OCI-LY7 (cell line): ENCODE data around the gene ALDH1L2. TPM values are rescaled to one million over a fixed set of nuclear protein-coding genes. Genes with fewer than 3 reads are reported as not detected.
A peak's percentile ranks its signal among the peaks of the same experiment; 100 is the strongest.

Experiments used
- BruUV-seq: library from RNA; stranded (reverse); fragments of 400-500 nt; replicated peaks from 2 replicates; lab custom pipeline; 2021; lab: Mats Ljungman, UMichigan
- CTCF ChIA-PET: fragments of 300-600 bp; sonication (Branson Sonifier 250); formaldehyde crosslinking; loops from one replicate; lab custom pipeline; 2022; ENCODE audit warnings: antibody characterized with exemption; ENCODE audit not compliant: unreplicated experiment; lab: Charles Lee
- POLR2A ChIA-PET: fragments of 300-600 bp; sonication (Branson Sonifier 250); formaldehyde crosslinking; loops from one replicate; lab custom pipeline; 2022; ENCODE audit warnings: antibody characterized with exemption; lab: Charles Lee
- DNase-seq: peaks from one replicate; pipeline ENCODE4 v3.0.0-alpha.2; 2015; ENCODE audit warnings: low spot score
- H2AFZ ChIP-seq: fragments of 200-600 bp; sonication (generic), shearing (Covaris generic); 2 replicates; pipeline ENCODE4 v1.6.1; 2014; ENCODE audit warnings: mild to moderate bottlenecking, antibody characterized with exemption, low read length, moderate library complexity
- H3K27ac ChIP-seq: fragments of 200-600 bp; sonication (generic); 2 replicates; pipeline ENCODE4 v1.5.1; 2014; ENCODE audit warnings: mixed run types, low read depth, mild to moderate bottlenecking, moderate library complexity, low read length, inconsistent platforms; ENCODE audit not compliant: poor library complexity, severe bottlenecking
- H3K36me3 ChIP-seq: fragments of 200-600 bp; sonication (generic); 2 replicates; pipeline ENCODE4 v1.6.1; 2014; ENCODE audit warnings: mild to moderate bottlenecking, antibody characterized with exemption, low read length, moderate library complexity, mixed read lengths; ENCODE audit not compliant: insufficient read depth
- H3K4me1 ChIP-seq: fragments of 200-600 bp; sonication (generic); 2 replicates; pipeline ENCODE4 v1.5.1; 2014; ENCODE audit warnings: mild to moderate bottlenecking, low read length; ENCODE audit not compliant: insufficient read depth, poor library complexity, severe bottlenecking
- H3K4me2 ChIP-seq: fragments of 200-600 bp; sonication (generic); 2 replicates; pipeline ENCODE4 v1.6.1; 2014; ENCODE audit warnings: mild to moderate bottlenecking, low read length
- H3K4me3 ChIP-seq: fragments of 200-600 bp; sonication (generic); 2 replicates; pipeline ENCODE4 v1.5.1; 2014; ENCODE audit warnings: mild to moderate bottlenecking, low read depth, low read length; ENCODE audit not compliant: poor library complexity, severe bottlenecking
- H3K79me2 ChIP-seq: fragments of 200-600 bp; sonication (generic); 2 replicates; pipeline ENCODE4 v1.6.1; 2016; ENCODE audit warnings: low read depth, mild to moderate bottlenecking, low read length, moderate library complexity, mixed read lengths; ENCODE audit not compliant: insufficient read depth
- H3K9me2 ChIP-seq: fragments of 200-600 bp; sonication (generic); 2 replicates; pipeline ENCODE4 v1.6.1; 2016; ENCODE audit warnings: mild to moderate bottlenecking, low read length, mixed read lengths; ENCODE audit not compliant: insufficient read depth
- H3K9me3 ChIP-seq: fragments of 200-600 bp; sonication (generic); 2 replicates; pipeline ENCODE4 v1.6.1; 2014; ENCODE audit warnings: mild to moderate bottlenecking, mixed run types, low read length, mixed read lengths
- H4K20me1 ChIP-seq: fragments of 200-600 bp; sonication (generic); 2 replicates; pipeline ENCODE4 v1.6.1; 2014; ENCODE audit warnings: mild to moderate bottlenecking, antibody characterized with exemption, low read length, moderate library complexity, mixed read lengths; ENCODE audit not compliant: insufficient read depth
- EZH2phosphoT487 ChIP-seq: fragments of 200-600 bp; sonication (generic); IDR thresholded peaks from 2 replicates; pipeline ENCODE4 v1.6.1; 2018; ENCODE audit warnings: low read depth, borderline replicate concordance, mild to moderate bottlenecking, mixed run types, antibody characterized with exemption, low read length, moderate library complexity, mixed read lengths
- intact Hi-C: fragments of 100-400 bp; cut with micrococcal nuclease; formaldehyde crosslinking; loops from one replicate; pipeline ENCODE4 v1.10.0; 2022; ENCODE audit not compliant: unreplicated experiment
- total RNA-seq, 2 experiments: library from RNA; depleted of rRNA in 1 of 2; stranded (reverse); fragments of >200 nt in 1 of 2; shearing (Covaris generic) in 1 of 2; gene quantifications; 2 replicates each; pipeline ENCODE4 v1.2.3, GENCODE V29; 2014 to 2022
- TF ChIP-seq, protein P1 (sequence below): fragments of 200-600 bp; sonication (generic); conservative IDR thresholded peaks from 2 replicates; pipeline ENCODE4 v1.5.1; 2014; ENCODE audit warnings: mild to moderate bottlenecking, antibody characterized with exemption, low read length, moderate library complexity, mixed read lengths

Gene ALDH1L2
- total RNA-seq, 2 experiments from 2014 or later, result 0.25 TPM; not detected in 1

- H3K27ac ChIP-seq, result no peak overlapping the region
- H2AFZ ChIP-seq, result no peak overlapping the region
- no peaks in the 10 kb centered on the region for H3K9me2 ChIP-seq
- no peaks in the 10 kb centered on the region for H3K79me2 ChIP-seq
- no peak overlapping the region for H3K4me3 ChIP-seq
- intact Hi-C loops, result no loop called here
- no peaks in the 10 kb centered on the region for H3K4me1 ChIP-seq
- no peaks in the 10 kb centered on the region for H3K36me3 ChIP-seq
- no peak overlapping the region for H3K4me2 ChIP-seq
- DNase-seq, result no peak
- H3K9me3 ChIP-seq, result peaks cover 10% of the 10 kb centered on the region; the same call in 1 of the 2 replicates
- CTCF ChIA-PET, result no interaction called here
- H4K20me1 ChIP-seq, result no peaks in the 10 kb centered on the region
- POLR2A ChIA-PET, result interaction anchor here (0.6 to 2.0 kb wide), 9 partner anchors 9 to 685 kb away, joined by 3 to 9 read pairs (median 3); no protein-coding TSS in a partner anchor
- no peak for TF ChIP-seq EZH2phosphoT487
- TF ChIP-seq, protein P1, sequence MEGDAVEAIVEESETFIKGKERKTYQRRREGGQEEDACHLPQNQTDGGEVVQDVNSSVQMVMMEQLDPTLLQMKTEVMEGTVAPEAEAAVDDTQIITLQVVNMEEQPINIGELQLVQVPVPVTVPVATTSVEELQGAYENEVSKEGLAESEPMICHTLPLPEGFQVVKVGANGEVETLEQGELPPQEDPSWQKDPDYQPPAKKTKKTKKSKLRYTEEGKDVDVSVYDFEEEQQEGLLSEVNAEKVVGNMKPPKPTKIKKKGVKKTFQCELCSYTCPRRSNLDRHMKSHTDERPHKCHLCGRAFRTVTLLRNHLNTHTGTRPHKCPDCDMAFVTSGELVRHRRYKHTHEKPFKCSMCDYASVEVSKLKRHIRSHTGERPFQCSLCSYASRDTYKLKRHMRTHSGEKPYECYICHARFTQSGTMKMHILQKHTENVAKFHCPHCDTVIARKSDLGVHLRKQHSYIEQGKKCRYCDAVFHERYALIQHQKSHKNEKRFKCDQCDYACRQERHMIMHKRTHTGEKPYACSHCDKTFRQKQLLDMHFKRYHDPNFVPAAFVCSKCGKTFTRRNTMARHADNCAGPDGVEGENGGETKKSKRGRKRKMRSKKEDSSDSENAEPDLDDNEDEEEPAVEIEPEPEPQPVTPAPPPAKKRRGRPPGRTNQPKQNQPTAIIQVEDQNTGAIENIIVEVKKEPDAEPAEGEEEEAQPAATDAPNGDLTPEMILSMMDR, result no peak
- no TSS peak for BruUV-seq
Observed at GRCh38 chr12:105091476-105092206, 7.4 kb upstream of the ALDH1L2 start.

- Histone ChIP-seq H3K9me2 (no peaks in the 10 kb centered on the region), H3K9me3 (0 out of 2 replicates have a peak, but pooled peaks cover 5% of the 10 kb centered on the region), H3K79me2 (no peaks in the 10 kb centered on the region), H3K27ac (no peak overlapping the region), H3K4me3 (no peak overlapping the region), H3K4me2 (no peak overlapping the region), H3K36me3 (no peaks in the 10 kb centered on the region), H4K20me1 (no peaks in the 10 kb centered on the region), H3K4me1 (no peaks in the 10 kb centered on the region), H2AFZ (no peak overlapping the region)
- CTCF ChIA-PET, result no interaction called here
- POLR2A ChIA-PET, result no interaction called here
- no peak for DNase-seq
- no TSS peak for BruUV-seq
- TF ChIP-seq EZH2phosphoT487, result no peak
- TF ChIP-seq, protein P1, result no peak
- intact Hi-C loops, result no loop called here
Observed at GRCh38 chr12:105090361-105090760, 6.1 kb upstream of the ALDH1L2 start.

DNA sequence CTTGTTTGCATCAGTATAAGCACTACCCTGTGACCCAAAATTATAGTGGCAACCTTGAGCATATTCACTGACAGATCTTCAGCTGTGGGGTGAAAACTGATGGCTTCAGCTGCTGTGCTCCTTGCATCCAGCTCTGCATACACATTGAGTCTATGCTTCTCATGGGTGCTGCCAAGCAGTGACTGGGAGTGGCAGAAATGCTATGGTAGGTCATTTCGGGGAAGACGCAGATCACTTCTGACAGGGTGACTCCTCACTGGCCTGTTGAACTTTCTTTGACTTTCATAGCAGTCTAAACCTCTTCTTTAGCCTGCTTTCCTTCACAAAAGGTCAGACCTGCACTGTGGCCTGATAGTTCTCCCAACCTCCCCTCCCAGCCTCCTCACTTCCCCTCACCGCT, 5.6 kb upstream of the ALDH1L2 start:
- H3K4me1 ChIP-seq, result no peaks in the 10 kb centered on the region
- ChIA-PET CTCF (no interaction called here), POLR2A (no interaction called here)
- BruUV-seq, result no TSS peak
- TF ChIP-seq EZH2phosphoT487, result no peak
- TF ChIP-seq, protein P1, result no peak
- no peak for DNase-seq
- H3K4me3 ChIP-seq, result no peak overlapping the region
- intact Hi-C loops, result no loop called here
- H3K9me2 ChIP-seq, result no peaks in the 10 kb centered on the region
- H4K20me1 ChIP-seq, result no peaks in the 10 kb centered on the region
- H2AFZ ChIP-seq, result peak overlapping the region; percentile 26; the same call in 1 of the 2 replicates
- H3K36me3 ChIP-seq, result no peaks in the 10 kb centered on the region
- H3K79me2 ChIP-seq, result no peaks in the 10 kb centered on the region
- H3K27ac ChIP-seq, result no peak overlapping the region
- H3K4me2 ChIP-seq, result no peak overlapping the region
- 0 out of 2 replicates have a peak, but pooled peaks cover 5% of the 10 kb centered on the region for H3K9me3 ChIP-seq
